HFF-Myc (cell line): ENCODE results near the gene ACOT4.
"Not testable (repeated sequence)": the region's sequence is repeated elsewhere in the genome, so short reads cannot be mapped to it uniquely, and the experiment has no call there.

Source experiments
- DNase-seq: peaks from one replicate; pipeline ENCODE4 v3.0.0-alpha.2; 2011; ENCODE audit warnings: low read depth; ENCODE audit errors: extremely low read depth
- H3K4me3 ChIP-seq: replicated peaks from 2 replicates; pipeline ENCODE4 v1.5.1; 2011; ENCODE audit warnings: low read depth, mild to moderate bottlenecking, control low read depth, low read length
- CTCF ChIP-seq: IDR thresholded peaks from 2 replicates; pipeline ENCODE4 v1.5.1; 2012; ENCODE audit warnings: mild to moderate bottlenecking, low read depth, low read length, control low read depth; ENCODE audit errors: missing control alignments

The ACOT4 gene

GRCh38 chr14:73633116-73634010 lies 41.7 kb downstream of the ACOT4 start:
- peak; percentile 87 for TF ChIP-seq CTCF
- H3K4me3 ChIP-seq = peak overlapping the region; percentile 22; the same call in 1 of the 2 replicates
- peak; percentile 44 for DNase-seq

- H3K4me3 ChIP-seq = peak overlapping the region; percentile 22; the same call in 1 of the 2 replicates
- no peak for TF ChIP-seq CTCF
- DNase-seq = no peak
Observed at GRCh38 chr14:73634011-73634833, 42.5 kb downstream of the ACOT4 start.

- H3K4me3 ChIP-seq, DNase-seq: not testable (repeated sequence)
Observed at GRCh38 chr14:73636355-73636754, 44.7 kb downstream of the ACOT4 start.

GRCh38 chr14:73637830-73638229 lies 46.2 kb downstream of the ACOT4 start:
- no peak for DNase-seq
- no peak overlapping the region for H3K4me3 ChIP-seq
- TF ChIP-seq CTCF = no peak

DNA sequence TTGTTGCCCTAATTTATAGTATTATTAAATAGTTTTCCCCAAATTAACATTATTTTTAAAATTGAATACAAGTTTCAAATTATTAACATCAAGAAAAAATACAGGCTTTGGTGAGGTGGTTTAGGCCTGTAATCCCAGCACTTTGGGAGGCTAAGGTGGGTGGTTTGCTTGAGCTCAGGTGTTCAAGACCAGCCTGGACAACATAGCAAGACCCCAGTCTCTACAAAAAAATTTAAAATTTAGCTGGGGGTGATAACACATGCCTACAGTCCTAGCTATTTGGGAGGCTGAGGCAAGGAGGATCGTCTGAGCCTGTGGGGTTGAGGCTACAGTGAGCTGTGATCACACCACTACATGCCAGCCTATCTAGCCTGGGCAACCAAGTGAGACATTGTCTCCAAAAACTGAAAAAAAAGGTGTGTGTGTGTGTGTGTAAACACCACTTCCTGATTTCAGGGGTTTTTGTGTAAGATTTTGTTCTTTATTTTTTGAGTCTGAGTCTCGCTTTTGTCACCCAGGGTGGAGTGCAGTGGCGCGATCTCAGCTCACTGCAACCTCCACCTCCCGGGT lies 49.2 kb downstream of the ACOT4 start:
- no peak for DNase-seq
- TF ChIP-seq CTCF = no peak
- H3K4me3 ChIP-seq = no peak overlapping the region

- peak; percentile 73 for DNase-seq
- TF ChIP-seq CTCF = no peak
- H3K4me3 ChIP-seq = peak within 1 kb of the TSS; percentile 90
Observed at GRCh38 chr14:73644531-73645247, 53.0 kb downstream of the ACOT4 start, which contains the start of gene DNAL1. DNAL1 (plus strand) TSS chr14:73644986; CDS start chr14:73645040, 54 bp downstream.
